ENCODE data around the gene SMYD3. TPM values are rescaled to one million over a fixed set of nuclear protein-coding genes. Genes with fewer than 3 reads are reported as not detected.

The SMYD3 gene
- total RNA-seq, 1 donor from 2014 or later = 23.8 TPM

DNA sequence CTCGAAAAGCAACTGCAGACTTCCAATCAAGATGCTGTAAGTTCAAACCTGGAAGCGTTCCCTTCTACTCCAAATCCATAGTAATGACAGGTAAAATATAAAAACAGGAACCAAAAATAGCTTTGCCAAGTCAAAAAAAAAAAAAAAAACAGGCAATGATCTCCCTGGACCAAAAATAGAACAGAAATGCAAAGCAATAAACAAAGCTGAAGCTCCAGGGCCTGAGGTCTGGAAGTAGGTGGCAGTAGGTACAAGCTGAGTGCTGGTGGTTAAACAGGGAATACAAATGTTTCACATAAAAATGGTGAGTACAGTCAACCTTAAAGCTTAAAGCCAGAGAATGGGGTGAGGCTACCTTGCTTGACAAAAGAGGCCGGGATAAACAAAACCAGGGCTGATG is 610.8 kb downstream of the SMYD3 start:
- TF ChIP-seq, protein P1, sequence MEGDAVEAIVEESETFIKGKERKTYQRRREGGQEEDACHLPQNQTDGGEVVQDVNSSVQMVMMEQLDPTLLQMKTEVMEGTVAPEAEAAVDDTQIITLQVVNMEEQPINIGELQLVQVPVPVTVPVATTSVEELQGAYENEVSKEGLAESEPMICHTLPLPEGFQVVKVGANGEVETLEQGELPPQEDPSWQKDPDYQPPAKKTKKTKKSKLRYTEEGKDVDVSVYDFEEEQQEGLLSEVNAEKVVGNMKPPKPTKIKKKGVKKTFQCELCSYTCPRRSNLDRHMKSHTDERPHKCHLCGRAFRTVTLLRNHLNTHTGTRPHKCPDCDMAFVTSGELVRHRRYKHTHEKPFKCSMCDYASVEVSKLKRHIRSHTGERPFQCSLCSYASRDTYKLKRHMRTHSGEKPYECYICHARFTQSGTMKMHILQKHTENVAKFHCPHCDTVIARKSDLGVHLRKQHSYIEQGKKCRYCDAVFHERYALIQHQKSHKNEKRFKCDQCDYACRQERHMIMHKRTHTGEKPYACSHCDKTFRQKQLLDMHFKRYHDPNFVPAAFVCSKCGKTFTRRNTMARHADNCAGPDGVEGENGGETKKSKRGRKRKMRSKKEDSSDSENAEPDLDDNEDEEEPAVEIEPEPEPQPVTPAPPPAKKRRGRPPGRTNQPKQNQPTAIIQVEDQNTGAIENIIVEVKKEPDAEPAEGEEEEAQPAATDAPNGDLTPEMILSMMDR (conservative IDR thresholded peaks at IDR 0.05; ENCODE audit: low read depth, low read length) = no peak
- no peak overlapping the region for H3K4me3 ChIP-seq (ENCODE audit: low read depth, low read length)
- no peak for DNase-seq (ENCODE audit: low read depth)

GRCh38 chr1:245895455-245895959 is 611.6 kb downstream of the SMYD3 start:
- TF ChIP-seq, protein P1 (conservative IDR thresholded peaks at IDR 0.05; ENCODE audit: low read depth, low read length) = no peak
- no peak for DNase-seq (ENCODE audit: low read depth)
- no peak overlapping the region for H3K4me3 ChIP-seq (ENCODE audit: low read depth, low read length)

GRCh38 chr1:245894843-245895242 is 612.2 kb downstream of the SMYD3 start:
- TF ChIP-seq, protein P1 (conservative IDR thresholded peaks at IDR 0.05; ENCODE audit: low read depth, low read length) = no peak
- no peak for DNase-seq (ENCODE audit: low read depth)
- H3K4me3 ChIP-seq (ENCODE audit: low read depth, low read length) = no peak overlapping the region

- TF ChIP-seq, protein P1 (conservative IDR thresholded peaks at IDR 0.05; ENCODE audit: low read depth, low read length) = no peak
- no peak overlapping the region for H3K4me3 ChIP-seq (ENCODE audit: low read depth, low read length)
- DNase-seq (ENCODE audit: low read depth) = no peak
Observed at GRCh38 chr1:245893025-245893424, 614.1 kb downstream of the SMYD3 start.

- DNase-seq (ENCODE audit: low read depth) = no peak
- TF ChIP-seq, protein P1 (conservative IDR thresholded peaks at IDR 0.05; ENCODE audit: low read depth, low read length) = peak; percentile 46
- H3K4me3 ChIP-seq (ENCODE audit: low read depth, low read length) = no peak overlapping the region
Observed at GRCh38 chr1:245888809-245889208, 618.3 kb downstream of the SMYD3 start.

- no peak for DNase-seq (ENCODE audit: low read depth)
- TF ChIP-seq, protein P1 (conservative IDR thresholded peaks at IDR 0.05; ENCODE audit: low read depth, low read length) = no peak
- H3K4me3 ChIP-seq (ENCODE audit: low read depth, low read length) = no peak overlapping the region
Observed at GRCh38 chr1:245887829-245888228, 619.2 kb downstream of the SMYD3 start.

DNA sequence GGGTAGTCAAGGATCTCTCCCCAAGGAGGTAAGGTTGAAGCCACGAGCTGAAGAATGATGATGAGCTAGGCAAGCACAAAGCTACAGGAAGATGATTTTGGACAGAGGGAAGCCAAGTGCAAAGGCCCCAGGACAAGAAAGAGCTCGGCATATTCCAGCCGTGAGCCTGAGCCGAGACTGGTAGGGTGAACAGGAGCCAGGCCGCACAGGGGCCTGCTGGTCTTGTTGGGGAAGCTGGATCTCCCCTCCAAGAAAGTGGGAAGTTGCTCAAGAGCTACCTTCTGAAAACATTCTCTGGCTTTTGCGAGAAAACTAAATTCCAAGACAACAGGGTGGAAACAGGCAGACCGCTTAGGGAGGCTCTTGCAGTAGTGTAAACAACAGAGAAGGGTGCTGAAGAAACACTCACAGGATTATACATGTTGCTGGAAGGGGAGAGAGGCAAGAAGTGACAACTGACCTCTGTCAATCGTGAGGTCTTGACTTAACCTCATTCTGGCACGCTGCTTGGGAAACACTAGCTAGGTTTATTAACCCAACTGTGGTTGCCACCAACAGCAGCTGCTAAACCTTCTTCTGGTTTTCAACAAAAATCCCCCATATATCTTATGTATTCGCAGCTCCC is 625.2 kb downstream of the SMYD3 start:
- no peak overlapping the region for H3K4me3 ChIP-seq (ENCODE audit: low read depth, low read length)
- no peak for DNase-seq (ENCODE audit: low read depth)
- TF ChIP-seq, protein P1 (conservative IDR thresholded peaks at IDR 0.05; ENCODE audit: low read depth, low read length) = no peak
